ENCODE results near the gene PPM1E.

DNA sequence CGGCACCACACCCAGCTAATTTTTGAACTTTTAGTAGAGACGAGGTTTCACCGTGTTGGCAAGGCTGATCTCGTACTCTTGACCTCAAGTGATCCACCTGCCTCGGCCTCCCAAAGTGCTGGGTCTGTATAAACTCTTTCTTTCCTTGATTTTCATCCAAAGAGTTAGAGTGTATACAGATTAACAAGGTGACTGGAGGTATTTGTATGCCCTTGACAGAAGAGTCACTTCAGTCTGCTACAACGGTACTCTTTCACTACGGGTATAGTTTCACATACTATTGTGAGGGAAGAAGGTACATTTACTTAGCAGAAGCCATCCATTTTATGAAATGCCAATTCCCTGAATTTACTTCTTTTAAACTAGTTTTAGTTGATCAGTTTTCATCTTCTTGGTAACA lies 32.5 kb downstream of the PPM1E start:
- TF ChIP-seq, protein P1, sequence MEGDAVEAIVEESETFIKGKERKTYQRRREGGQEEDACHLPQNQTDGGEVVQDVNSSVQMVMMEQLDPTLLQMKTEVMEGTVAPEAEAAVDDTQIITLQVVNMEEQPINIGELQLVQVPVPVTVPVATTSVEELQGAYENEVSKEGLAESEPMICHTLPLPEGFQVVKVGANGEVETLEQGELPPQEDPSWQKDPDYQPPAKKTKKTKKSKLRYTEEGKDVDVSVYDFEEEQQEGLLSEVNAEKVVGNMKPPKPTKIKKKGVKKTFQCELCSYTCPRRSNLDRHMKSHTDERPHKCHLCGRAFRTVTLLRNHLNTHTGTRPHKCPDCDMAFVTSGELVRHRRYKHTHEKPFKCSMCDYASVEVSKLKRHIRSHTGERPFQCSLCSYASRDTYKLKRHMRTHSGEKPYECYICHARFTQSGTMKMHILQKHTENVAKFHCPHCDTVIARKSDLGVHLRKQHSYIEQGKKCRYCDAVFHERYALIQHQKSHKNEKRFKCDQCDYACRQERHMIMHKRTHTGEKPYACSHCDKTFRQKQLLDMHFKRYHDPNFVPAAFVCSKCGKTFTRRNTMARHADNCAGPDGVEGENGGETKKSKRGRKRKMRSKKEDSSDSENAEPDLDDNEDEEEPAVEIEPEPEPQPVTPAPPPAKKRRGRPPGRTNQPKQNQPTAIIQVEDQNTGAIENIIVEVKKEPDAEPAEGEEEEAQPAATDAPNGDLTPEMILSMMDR (IDR thresholded peaks at IDR 0.05) = no peak
- no peak for TF ChIP-seq POLR2A (IDR thresholded peaks at IDR 0.05)

All from heart left ventricle (tissue), 13 donors.